Measurements from ENCODE around the gene MB. TPM values are rescaled to one million over a fixed set of nuclear protein-coding genes. Genes with fewer than 3 reads are reported as not detected.
A peak's percentile ranks its signal among the peaks of the same experiment; 100 is the strongest.

Gene MB
- total RNA-seq, 1 experiment from 2014 or later = 0.30 TPM

GRCh38 chr22:35632935-35633334, 15.8 kb upstream of the MB start:
- intact Hi-C loops (cut with micrococcal nuclease; ENCODE audit: unreplicated experiment) = no loop called here
- BruUV-seq (replicated peaks) = no TSS peak
- H3K4me1 ChIP-seq (ENCODE audit: insufficient read depth, low read length, poor library complexity, severe bottlenecking) = peaks cover under 1% of the 10 kb centered on the region
- no peak overlapping the region for H3K4me3 ChIP-seq (ENCODE audit: low read depth, low read length, poor library complexity, severe bottlenecking)
- POLR2A ChIA-PET (ENCODE audit: low non-redundant PET) = no interaction called here
- peak; percentile 11 for DNase-seq (ENCODE audit: low spot score)
- no peak for TF ChIP-seq CTCF (conservative IDR thresholded peaks at IDR 0.05; ENCODE audit: low read depth, low read length)
- no peaks in the 10 kb centered on the region for H3K27me3 ChIP-seq (replicated peaks; ENCODE audit: insufficient read depth, low read depth, low read length, poor library complexity)
- H3K27ac ChIP-seq (ENCODE audit: low read depth, low read length, poor library complexity, severe bottlenecking) = no peak overlapping the region
- CTCF ChIA-PET = interaction anchor here (0.6 kb wide), 1 partner anchor 497 kb away, joined by 10 read pairs; no protein-coding TSS in a partner anchor
- no peaks in the 10 kb centered on the region for H3K9me3 ChIP-seq (ENCODE audit: low read depth, low read length, poor library complexity, severe bottlenecking)
- no peaks in the 10 kb centered on the region for H3K36me3 ChIP-seq (ENCODE audit: insufficient read depth, low read length, poor library complexity, severe bottlenecking)

DNA sequence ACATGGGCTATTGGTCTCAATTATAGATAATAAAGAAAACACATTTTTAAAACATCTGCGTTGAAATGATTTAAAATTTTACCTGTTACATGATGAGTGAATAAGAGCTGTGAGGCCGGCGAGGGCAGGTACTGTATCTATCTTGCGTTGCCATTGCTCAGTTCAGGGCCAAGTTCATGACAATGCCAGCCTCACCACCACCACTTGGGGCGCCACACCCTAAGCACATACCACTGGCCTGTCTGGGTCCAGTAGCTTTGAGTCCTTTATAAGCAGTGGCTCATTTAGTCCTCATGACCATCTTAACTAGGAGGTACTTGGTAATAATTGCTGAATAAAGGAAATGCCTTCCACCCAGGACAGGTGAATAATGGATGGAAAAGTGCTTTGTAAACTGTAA, 14.5 kb upstream of the MB start:
- Histone ChIP-seq H3K27ac (ENCODE audit: low read depth, low read length, poor library complexity, severe bottlenecking) (no peak overlapping the region), H3K4me1 (ENCODE audit: insufficient read depth, low read length, poor library complexity, severe bottlenecking) (peaks cover 10% of the 10 kb centered on the region), H3K27me3 (replicated peaks; ENCODE audit: insufficient read depth, low read depth, low read length, poor library complexity) (no peaks in the 10 kb centered on the region), H3K9me3 (ENCODE audit: low read depth, low read length, poor library complexity, severe bottlenecking) (no peaks in the 10 kb centered on the region), H3K4me3 (ENCODE audit: low read depth, low read length, poor library complexity, severe bottlenecking) (no peak overlapping the region), H3K36me3 (ENCODE audit: insufficient read depth, low read length, poor library complexity, severe bottlenecking) (no peaks in the 10 kb centered on the region)
- ChIA-PET POLR2A (ENCODE audit: low non-redundant PET) (no interaction called here), CTCF (interaction anchor here (0.6 to 1.4 kb wide), 3 partner anchors 17 to 207 kb away, joined by 3 to 5 read pairs (median 3); partner anchors contain the start of gene APOL6)
- peak; percentile 53 for DNase-seq (ENCODE audit: low spot score)
- BruUV-seq (replicated peaks) = no TSS peak
- no peak for TF ChIP-seq EZH2 (IDR thresholded peaks at IDR 0.05; ENCODE audit: borderline replicate concordance, low read depth, low read length, poor library complexity, severe bottlenecking)
- TF ChIP-seq CTCF (conservative IDR thresholded peaks at IDR 0.05; ENCODE audit: low read depth, low read length) = peak; percentile 76
- intact Hi-C loops (cut with micrococcal nuclease; ENCODE audit: unreplicated experiment) = no loop called here

DNA sequence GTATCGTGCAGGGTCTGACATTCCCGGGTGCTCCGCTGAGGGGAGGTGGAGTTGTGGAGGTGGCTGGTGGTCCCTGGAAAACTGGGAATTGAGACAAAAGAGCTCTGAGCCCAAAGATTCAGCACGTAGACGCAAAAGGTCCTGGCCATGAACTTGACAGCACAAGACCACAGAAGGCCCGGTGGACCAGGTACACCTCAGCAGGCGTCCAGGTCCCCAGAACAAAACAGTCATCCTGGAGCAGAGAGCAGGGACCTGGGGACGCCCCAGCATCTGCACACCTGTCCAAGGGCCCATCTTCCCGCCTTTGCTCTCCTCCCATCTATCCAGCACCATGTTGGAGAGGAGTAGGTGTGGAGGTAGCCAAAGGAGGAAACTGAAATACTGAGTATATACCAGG, 13.8 kb upstream of the MB start:
- Histone ChIP-seq H3K4me3 (ENCODE audit: low read depth, low read length, poor library complexity, severe bottlenecking) (no peak overlapping the region), H3K9me3 (ENCODE audit: low read depth, low read length, poor library complexity, severe bottlenecking) (no peaks in the 10 kb centered on the region), H3K27ac (ENCODE audit: low read depth, low read length, poor library complexity, severe bottlenecking) (no peak overlapping the region), H3K27me3 (replicated peaks; ENCODE audit: insufficient read depth, low read depth, low read length, poor library complexity) (no peaks in the 10 kb centered on the region), H3K36me3 (ENCODE audit: insufficient read depth, low read length, poor library complexity, severe bottlenecking) (no peaks in the 10 kb centered on the region), H3K4me1 (ENCODE audit: insufficient read depth, low read length, poor library complexity, severe bottlenecking) (peaks cover 10% of the 10 kb centered on the region)
- TF ChIP-seq CTCF (conservative IDR thresholded peaks at IDR 0.05; ENCODE audit: low read depth, low read length) (no peak), EZH2 (IDR thresholded peaks at IDR 0.05; ENCODE audit: borderline replicate concordance, low read depth, low read length, poor library complexity, severe bottlenecking) (no peak)
- DNase-seq (ENCODE audit: low spot score) = no peak
- intact Hi-C loops (cut with micrococcal nuclease; ENCODE audit: unreplicated experiment) = no loop called here
- POLR2A ChIA-PET (ENCODE audit: low non-redundant PET) = interaction anchor here (0.6 kb wide), 1 partner anchor 32 kb away, joined by 3 read pairs; no protein-coding TSS in a partner anchor
- CTCF ChIA-PET = interaction anchor here (1.4 kb wide), 1 partner anchor 18 kb away, joined by 5 read pairs; the partner anchor contains the start of gene APOL6
- BruUV-seq (replicated peaks) = no TSS peak
